Measurements from ENCODE around the gene BACH2. TPM values are rescaled to one million over a fixed set of nuclear protein-coding genes. Genes with fewer than 3 reads are reported as not detected.

BACH2 gene
- total and polyA plus RNA-seq, 2 experiments from 2014 or later = 1.6 to 5.7 TPM

GRCh38 chr6:89952686-89953085, 344.0 kb downstream of the BACH2 start (continued):
- TF ChIP-seq, protein P1, sequence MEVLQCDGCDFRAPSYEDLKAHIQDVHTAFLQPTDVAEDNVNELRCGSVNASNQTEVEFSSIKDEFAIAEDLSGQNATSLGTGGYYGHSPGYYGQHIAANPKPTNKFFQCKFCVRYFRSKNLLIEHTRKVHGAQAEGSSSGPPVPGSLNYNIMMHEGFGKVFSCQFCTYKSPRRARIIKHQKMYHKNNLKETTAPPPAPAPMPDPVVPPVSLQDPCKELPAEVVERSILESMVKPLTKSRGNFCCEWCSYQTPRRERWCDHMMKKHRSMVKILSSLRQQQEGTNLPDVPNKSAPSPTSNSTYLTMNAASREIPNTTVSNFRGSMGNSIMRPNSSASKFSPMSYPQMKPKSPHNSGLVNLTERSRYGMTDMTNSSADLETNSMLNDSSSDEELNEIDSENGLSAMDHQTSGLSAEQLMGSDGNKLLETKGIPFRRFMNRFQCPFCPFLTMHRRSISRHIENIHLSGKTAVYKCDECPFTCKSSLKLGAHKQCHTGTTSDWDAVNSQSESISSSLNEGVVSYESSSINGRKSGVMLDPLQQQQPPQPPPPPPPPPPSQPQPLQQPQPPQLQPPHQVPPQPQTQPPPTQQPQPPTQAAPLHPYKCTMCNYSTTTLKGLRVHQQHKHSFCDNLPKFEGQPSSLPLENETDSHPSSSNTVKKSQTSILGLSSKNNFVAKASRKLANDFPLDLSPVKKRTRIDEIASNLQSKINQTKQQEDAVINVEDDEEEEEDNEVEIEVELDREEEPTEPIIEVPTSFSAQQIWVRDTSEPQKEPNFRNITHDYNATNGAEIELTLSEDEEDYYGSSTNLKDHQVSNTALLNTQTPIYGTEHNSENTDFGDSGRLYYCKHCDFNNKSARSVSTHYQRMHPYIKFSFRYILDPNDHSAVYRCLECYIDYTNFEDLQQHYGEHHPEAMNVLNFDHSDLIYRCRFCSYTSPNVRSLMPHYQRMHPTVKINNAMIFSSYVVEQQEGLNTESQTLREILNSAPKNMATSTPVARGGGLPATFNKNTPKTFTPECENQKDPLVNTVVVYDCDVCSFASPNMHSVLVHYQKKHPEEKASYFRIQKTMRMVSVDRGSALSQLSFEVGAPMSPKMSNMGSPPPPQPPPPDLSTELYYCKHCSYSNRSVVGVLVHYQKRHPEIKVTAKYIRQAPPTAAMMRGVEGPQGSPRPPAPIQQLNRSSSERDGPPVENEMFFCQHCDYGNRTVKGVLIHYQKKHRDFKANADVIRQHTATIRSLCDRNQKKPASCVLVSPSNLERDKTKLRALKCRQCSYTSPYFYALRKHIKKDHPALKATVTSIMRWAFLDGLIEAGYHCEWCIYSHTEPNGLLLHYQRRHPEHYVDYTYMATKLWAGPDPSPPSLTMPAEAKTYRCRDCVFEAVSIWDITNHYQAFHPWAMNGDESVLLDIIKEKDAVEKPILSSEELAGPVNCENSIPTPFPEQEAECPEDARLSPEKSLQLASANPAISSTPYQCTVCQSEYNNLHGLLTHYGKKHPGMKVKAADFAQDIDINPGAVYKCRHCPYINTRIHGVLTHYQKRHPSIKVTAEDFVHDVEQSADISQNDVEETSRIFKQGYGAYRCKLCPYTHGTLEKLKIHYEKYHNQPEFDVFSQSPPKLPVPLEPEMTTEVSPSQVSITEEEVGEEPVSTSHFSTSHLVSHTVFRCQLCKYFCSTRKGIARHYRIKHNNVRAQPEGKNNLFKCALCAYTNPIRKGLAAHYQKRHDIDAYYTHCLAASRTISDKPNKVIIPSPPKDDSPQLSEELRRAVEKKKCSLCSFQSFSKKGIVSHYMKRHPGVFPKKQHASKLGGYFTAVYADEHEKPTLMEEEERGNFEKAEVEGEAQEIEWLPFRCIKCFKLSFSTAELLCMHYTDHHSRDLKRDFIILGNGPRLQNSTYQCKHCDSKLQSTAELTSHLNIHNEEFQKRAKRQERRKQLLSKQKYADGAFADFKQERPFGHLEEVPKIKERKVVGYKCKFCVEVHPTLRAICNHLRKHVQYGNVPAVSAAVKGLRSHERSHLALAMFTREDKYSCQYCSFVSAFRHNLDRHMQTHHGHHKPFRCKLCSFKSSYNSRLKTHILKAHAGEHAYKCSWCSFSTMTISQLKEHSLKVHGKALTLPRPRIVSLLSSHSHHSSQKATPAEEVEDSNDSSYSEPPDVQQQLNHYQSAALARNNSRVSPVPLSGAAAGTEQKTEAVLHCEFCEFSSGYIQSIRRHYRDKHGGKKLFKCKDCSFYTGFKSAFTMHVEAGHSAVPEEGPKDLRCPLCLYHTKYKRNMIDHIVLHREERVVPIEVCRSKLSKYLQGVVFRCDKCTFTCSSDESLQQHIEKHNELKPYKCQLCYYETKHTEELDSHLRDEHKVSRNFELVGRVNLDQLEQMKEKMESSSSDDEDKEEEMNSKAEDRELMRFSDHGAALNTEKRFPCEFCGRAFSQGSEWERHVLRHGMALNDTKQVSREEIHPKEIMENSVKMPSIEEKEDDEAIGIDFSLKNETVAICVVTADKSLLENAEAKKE (CRISPR knock-in tag; IDR thresholded peaks at IDR 0.05) = no peak
- TF ChIP-seq ZNF114 (CRISPR knock-in tag; IDR thresholded peaks at IDR 0.05) (no peak), EZH2 (IDR thresholded peaks at IDR 0.05; ENCODE audit: low read depth, unreplicated experiment) (no peak), ZNF331 (CRISPR knock-in tag; IDR thresholded peaks at IDR 0.05; ENCODE audit: low read depth) (no peak), CREB1 (CRISPR knock-in tag; IDR thresholded peaks at IDR 0.05; ENCODE audit: low read depth) (no peak), EZH2phosphoT487 (IDR thresholded peaks at IDR 0.05; ENCODE audit: unreplicated experiment) (no peak), POLR2AphosphoS5 (IDR thresholded peaks at IDR 0.05; ENCODE audit: low read depth) (no peak), JUNB (IDR thresholded peaks at IDR 0.05; ENCODE audit: unreplicated experiment) (no peak)
- TF ChIP-seq, protein P2, sequence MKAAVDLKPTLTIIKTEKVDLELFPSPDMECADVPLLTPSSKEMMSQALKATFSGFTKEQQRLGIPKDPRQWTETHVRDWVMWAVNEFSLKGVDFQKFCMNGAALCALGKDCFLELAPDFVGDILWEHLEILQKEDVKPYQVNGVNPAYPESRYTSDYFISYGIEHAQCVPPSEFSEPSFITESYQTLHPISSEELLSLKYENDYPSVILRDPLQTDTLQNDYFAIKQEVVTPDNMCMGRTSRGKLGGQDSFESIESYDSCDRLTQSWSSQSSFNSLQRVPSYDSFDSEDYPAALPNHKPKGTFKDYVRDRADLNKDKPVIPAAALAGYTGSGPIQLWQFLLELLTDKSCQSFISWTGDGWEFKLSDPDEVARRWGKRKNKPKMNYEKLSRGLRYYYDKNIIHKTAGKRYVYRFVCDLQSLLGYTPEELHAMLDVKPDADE (IDR thresholded peaks at IDR 0.05) = no peak
- TF ChIP-seq, protein P3, sequence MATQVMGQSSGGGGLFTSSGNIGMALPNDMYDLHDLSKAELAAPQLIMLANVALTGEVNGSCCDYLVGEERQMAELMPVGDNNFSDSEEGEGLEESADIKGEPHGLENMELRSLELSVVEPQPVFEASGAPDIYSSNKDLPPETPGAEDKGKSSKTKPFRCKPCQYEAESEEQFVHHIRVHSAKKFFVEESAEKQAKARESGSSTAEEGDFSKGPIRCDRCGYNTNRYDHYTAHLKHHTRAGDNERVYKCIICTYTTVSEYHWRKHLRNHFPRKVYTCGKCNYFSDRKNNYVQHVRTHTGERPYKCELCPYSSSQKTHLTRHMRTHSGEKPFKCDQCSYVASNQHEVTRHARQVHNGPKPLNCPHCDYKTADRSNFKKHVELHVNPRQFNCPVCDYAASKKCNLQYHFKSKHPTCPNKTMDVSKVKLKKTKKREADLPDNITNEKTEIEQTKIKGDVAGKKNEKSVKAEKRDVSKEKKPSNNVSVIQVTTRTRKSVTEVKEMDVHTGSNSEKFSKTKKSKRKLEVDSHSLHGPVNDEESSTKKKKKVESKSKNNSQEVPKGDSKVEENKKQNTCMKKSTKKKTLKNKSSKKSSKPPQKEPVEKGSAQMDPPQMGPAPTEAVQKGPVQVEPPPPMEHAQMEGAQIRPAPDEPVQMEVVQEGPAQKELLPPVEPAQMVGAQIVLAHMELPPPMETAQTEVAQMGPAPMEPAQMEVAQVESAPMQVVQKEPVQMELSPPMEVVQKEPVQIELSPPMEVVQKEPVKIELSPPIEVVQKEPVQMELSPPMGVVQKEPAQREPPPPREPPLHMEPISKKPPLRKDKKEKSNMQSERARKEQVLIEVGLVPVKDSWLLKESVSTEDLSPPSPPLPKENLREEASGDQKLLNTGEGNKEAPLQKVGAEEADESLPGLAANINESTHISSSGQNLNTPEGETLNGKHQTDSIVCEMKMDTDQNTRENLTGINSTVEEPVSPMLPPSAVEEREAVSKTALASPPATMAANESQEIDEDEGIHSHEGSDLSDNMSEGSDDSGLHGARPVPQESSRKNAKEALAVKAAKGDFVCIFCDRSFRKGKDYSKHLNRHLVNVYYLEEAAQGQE (IDR thresholded peaks at IDR 0.05; ENCODE audit: unreplicated experiment) = no peak
- TF ChIP-seq, protein P4, sequence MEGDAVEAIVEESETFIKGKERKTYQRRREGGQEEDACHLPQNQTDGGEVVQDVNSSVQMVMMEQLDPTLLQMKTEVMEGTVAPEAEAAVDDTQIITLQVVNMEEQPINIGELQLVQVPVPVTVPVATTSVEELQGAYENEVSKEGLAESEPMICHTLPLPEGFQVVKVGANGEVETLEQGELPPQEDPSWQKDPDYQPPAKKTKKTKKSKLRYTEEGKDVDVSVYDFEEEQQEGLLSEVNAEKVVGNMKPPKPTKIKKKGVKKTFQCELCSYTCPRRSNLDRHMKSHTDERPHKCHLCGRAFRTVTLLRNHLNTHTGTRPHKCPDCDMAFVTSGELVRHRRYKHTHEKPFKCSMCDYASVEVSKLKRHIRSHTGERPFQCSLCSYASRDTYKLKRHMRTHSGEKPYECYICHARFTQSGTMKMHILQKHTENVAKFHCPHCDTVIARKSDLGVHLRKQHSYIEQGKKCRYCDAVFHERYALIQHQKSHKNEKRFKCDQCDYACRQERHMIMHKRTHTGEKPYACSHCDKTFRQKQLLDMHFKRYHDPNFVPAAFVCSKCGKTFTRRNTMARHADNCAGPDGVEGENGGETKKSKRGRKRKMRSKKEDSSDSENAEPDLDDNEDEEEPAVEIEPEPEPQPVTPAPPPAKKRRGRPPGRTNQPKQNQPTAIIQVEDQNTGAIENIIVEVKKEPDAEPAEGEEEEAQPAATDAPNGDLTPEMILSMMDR (conservative IDR thresholded peaks at IDR 0.05; ENCODE audit: low read depth in 2 of 2) = no peak

All from GM23338 (cell line).